ENCODE results near the gene YARS1. TPM values are rescaled to one million over a fixed set of nuclear protein-coding genes. Genes with fewer than 3 reads are reported as not detected.

YARS1 gene
- total and polyA plus RNA-seq, 2 of the 4 experiments (the other 2 are of a cell fraction), result 100 to 166 TPM

- intact Hi-C loops (cut with micrococcal nuclease), result no loop called here
- in situ Hi-C loops (cut with MboI; ENCODE audit: low sequenced_read_pairs), result loop anchor here (5.0 kb wide), 1 partner anchor 52 kb away; no protein-coding TSS in a partner anchor
Observed at GRCh38 chr1:32769524-32770220, 47.5 kb downstream of the YARS1 start.

More at GRCh38 chr1:32769524-32770220, 47.5 kb downstream of the YARS1 start:
- Histone ChIP-seq H3K27ac (ENCODE audit: insufficient read depth, low read length) (no peak overlapping the region), H3K56ac (ENCODE audit: extremely low read depth, insufficient read depth, low read length) (0 out of 2 replicates have a peak overlapping the region, but pooled peaks have one; percentile 1), H2BK5ac (ENCODE audit: low read depth, low read length, poor library complexity, severe bottlenecking) (no peak overlapping the region), H2AFZ (replicated peaks; ENCODE audit: low read length, poor library complexity) (no peak overlapping the region), H4K91ac (ENCODE audit: insufficient read depth, low read depth, low read length) (no peak overlapping the region), H3K9me1 (ENCODE audit: insufficient read depth, low read length) (no peaks in the 10 kb centered on the region; the same call in 1 of the 2 replicates), H4K20me1 (ENCODE audit: insufficient read depth, low read length) (0 out of 2 replicates have a peak, but pooled peaks cover 9% of the 10 kb centered on the region), H2BK120ac (ENCODE audit: low read depth, low read length) (no peak overlapping the region), H3K27me3 (ENCODE audit: control insufficient read depth, insufficient read depth, low read length) (no peaks in the 10 kb centered on the region), H3K4me3 (ENCODE audit: insufficient read depth, low read depth, low read length) (no peak overlapping the region), H2BK15ac (ENCODE audit: low read depth, low read length) (no peak overlapping the region), H3K14ac (replicated peaks; ENCODE audit: low read depth, low read length) (no peak overlapping the region), H3K4ac (ENCODE audit: low read depth, low read length) (no peak overlapping the region), H4K5ac (ENCODE audit: low read depth, low read length) (no peak overlapping the region), H2AK5ac (ENCODE audit: low read depth, low read length) (no peak overlapping the region), H3K4me1 (ENCODE audit: control insufficient read depth, insufficient read depth, low read length) (peaks cover 15% of the 10 kb centered on the region), H3K18ac (ENCODE audit: low read depth, low read length) (no peak overlapping the region), H3K9ac (ENCODE audit: low read depth, low read length) (no peak overlapping the region), H2AK9ac (replicated peaks; ENCODE audit: low read depth, low read length, poor library complexity) (peak overlapping the region; percentile 76), H3K36me3 (ENCODE audit: control insufficient read depth, insufficient read depth, low read length) (peaks cover 22% of the 10 kb centered on the region), H2BK20ac (ENCODE audit: low read depth, low read length) (no peak overlapping the region; the same call in 1 of the 2 replicates), H3K9me3 (ENCODE audit: control insufficient read depth, insufficient read depth, low read length) (no peaks in the 10 kb centered on the region), H3K79me1 (ENCODE audit: low read depth in 1 of 2, low read length in 2 of 2) (peaks cover 0 to 10% of the 10 kb centered on the region in 2 experiments; a peak in 2 of 4 replicates), H4K8ac (ENCODE audit: low read depth in 2 of 2, low read length in 2 of 2) (no peak overlapping the region), H3K4me2 (ENCODE audit: low read depth, low read length) (no peak overlapping the region), H3K23ac (ENCODE audit: low read depth, low read length) (no peak overlapping the region)
- POLR2A ChIA-PET (ENCODE audit: unreplicated experiment), result no interaction called here
- WGBS, 2 experiments (ENCODE audit: extremely low coverage in 2 of 2, insufficient read length in 1 of 2), result 78% methylated on average over 1 of the region's 32 CpGs; no CpG with 5 or more reads in 1 of the 2 experiments
- dilution Hi-C loops (cut with HindIII; ENCODE audit: low sequenced_read_pairs, unreplicated experiment), result no loop called here
- DNase-seq (peak; percentile 45), ATAC-seq (ENCODE audit: low read depth) (no peak)
- TF ChIP-seq CHD1 (IDR thresholded peaks at IDR 0.05; ENCODE audit: low read depth, low read length) (no peak), FOS (IDR thresholded peaks at IDR 0.05; ENCODE audit: low read depth, low read length) (0 out of 2 replicates have a peak, but pooled peaks have one; percentile 23), POLR2A (IDR thresholded peaks at IDR 0.05; ENCODE audit: low read depth, low read length) (no peak), CTCF (conservative IDR thresholded peaks at IDR 0.05; ENCODE audit: low read depth, low read length) (no peak), RFX5 (IDR thresholded peaks at IDR 0.05; ENCODE audit: low read depth, low read length) (no peak), RCOR1 (IDR thresholded peaks at IDR 0.05; ENCODE audit: insufficient replicate concordance, low read length) (no peak)
- CTCF ChIA-PET, result interaction anchor here (0.5 kb wide), 1 partner anchor 24 kb away, joined by 5 read pairs; no protein-coding TSS in a partner anchor
- no TSS peak for BruUV-seq (replicated peaks)
